Bronchial epithelial cell (primary cell): ENCODE data around the gene PCED1B. TPM values are rescaled to one million over a fixed set of nuclear protein-coding genes. Genes with fewer than 3 reads are reported as not detected.

Experiments
- DNase-seq: peaks from one replicate; pipeline ENCODE4 v3.0.0-alpha.2; 2010; ENCODE audit warnings: low read depth
- FAIRE-seq: peaks from 2 replicates; lab custom pipeline; 2011; peaks lifted over from hg19 to GRCh38; lab: Jason Lieb, UNC
- H3K27me3 ChIP-seq: 2 replicates; pipeline ENCODE4 v1.5.1; 2011; ENCODE audit warnings: low read length; ENCODE audit not compliant: control insufficient read depth, insufficient read depth
- H3K36me3 ChIP-seq: 2 replicates; pipeline ENCODE4 v1.5.1; 2011; ENCODE audit warnings: low read length; ENCODE audit not compliant: control insufficient read depth, insufficient read depth
- H3K4me3 ChIP-seq: 2 replicates; pipeline ENCODE4 v1.5.1; 2011; ENCODE audit warnings: mild to moderate bottlenecking, low read depth, low read length, control low read depth
- CTCF ChIP-seq: IDR thresholded peaks from 2 replicates; pipeline ENCODE4 v1.5.1; 2011; ENCODE audit warnings: mild to moderate bottlenecking, moderate library complexity, low read length, control low read depth, inconsistent platforms; ENCODE audit not compliant: insufficient read depth, severe bottlenecking
- total RNA-seq: library from RNA; depleted of rRNA; stranded (reverse); fragments of >200 nt; gene quantifications from 2 replicates; pipeline ENCODE4 v1.2.1, GENCODE V29; 2014

PCED1B gene
- total RNA-seq, 1 donor from 2014 or later: 1.3 TPM

DNA sequence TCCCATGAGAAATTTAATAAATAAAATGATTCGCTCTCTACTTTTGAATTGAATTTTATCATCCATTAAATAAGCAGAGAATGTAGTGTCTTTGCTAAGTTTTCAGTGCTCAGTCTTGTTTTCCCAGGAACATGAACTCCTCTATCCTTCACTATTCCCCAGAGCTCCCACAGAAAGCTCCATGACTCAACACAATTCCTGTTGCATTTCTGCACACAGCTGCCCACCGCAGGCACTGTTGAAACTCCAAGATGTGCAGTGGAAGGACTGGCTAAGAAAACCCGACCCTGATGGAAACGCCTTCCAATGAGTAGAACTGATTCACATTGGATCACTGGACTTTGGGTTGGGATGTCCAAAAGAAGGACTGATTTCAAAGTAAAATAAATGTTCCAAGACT is 202.8 kb downstream of the PCED1B start:
- FAIRE-seq: no peak
- TF ChIP-seq CTCF: no peak
- H3K36me3 ChIP-seq: no peaks in the 10 kb centered on the region
- no peaks in the 10 kb centered on the region for H3K27me3 ChIP-seq
- peak; percentile 26 for DNase-seq
- no peak overlapping the region for H3K4me3 ChIP-seq

Other genes starting within 250 kb of the PCED1B start
- gene AMIGO2, start 338 bp downstream of the PCED1B start, total RNA-seq: 3.7 and 61.1 TPM in 2 replicates